HCT116 (cell line): ENCODE results near the gene HNF4A. TPM values are rescaled to one million over a fixed set of nuclear protein-coding genes. Genes with fewer than 3 reads are reported as not detected.

Experiments
- ATAC-seq: fragments of 200-7000 bp; cut with Tn5 transposase; 2 replicates; pipeline ENCODE4 v1.9.1; 2020; ENCODE audit warnings: mild to moderate bottlenecking, moderate library complexity
- BruUV-seq: library from RNA; stranded (reverse); fragments of 400-500 nt; replicated peaks from 2 replicates; lab custom pipeline; 2021; lab: Mats Ljungman, UMichigan
- CTCF ChIA-PET: fragments of 300-600 bp; sonication (Branson Sonifier 250); formaldehyde crosslinking; loops from one replicate; lab custom pipeline; 2021; ENCODE audit warnings: antibody characterized with exemption; lab: Charles Lee
- POLR2A ChIA-PET: fragments of 300-600, 350-600 bp; sonication (Branson Sonifier 250); formaldehyde crosslinking; loops from one replicate; lab custom pipeline; 2021; ENCODE audit warnings: antibody characterized with exemption; lab: Charles Lee
- RAD21 ChIA-PET, 2 experiments: fragments of 300-600 bp; sonication (Branson Sonifier 250); formaldehyde crosslinking; loops; one replicate each; lab custom pipeline; 2023; ENCODE audit warnings: low total read pairs in 2 of 2; ENCODE audit not compliant: uncharacterized antibody in 2 of 2, unreplicated experiment in 2 of 2, low non-redundant PET in 1 of 2; lab: Charles Lee
- DNase-seq: peaks from one replicate; pipeline ENCODE4 v3.0.0-alpha.2; 2010; ENCODE audit warnings: low read depth, low spot score
- H2AFZ ChIP-seq: fragments of 200-600 bp; shearing (Covaris generic), sonication (generic); 2 replicates; pipeline ENCODE4 v1.6.1; 2017; ENCODE audit warnings: low read depth, mixed run types, mixed read lengths, antibody characterized with exemption, low read length; ENCODE audit not compliant: poor library complexity, severe bottlenecking
- H3K27ac ChIP-seq: 2 replicates; pipeline ENCODE4 v1.5.1; 2012; ENCODE audit warnings: low read depth, low read length
- H3K27me3 ChIP-seq: fragments of 200-600 bp; sonication (generic); 2 replicates; pipeline ENCODE4 v1.6.1; 2016; ENCODE audit warnings: mixed run types, low read length, mixed read lengths; ENCODE audit not compliant: insufficient read depth
- H3K36me3 ChIP-seq, 2 experiments: fragments of 200-500 bp in 1 of 2; fragments of 200-600 bp in 1 of 2; sonication (Bioruptor generic) in 1 of 2; sonication (generic) in 1 of 2; 2 replicates each; pipeline versions ENCODE4 v1.5.1 to v1.6.1; 2014 to 2016; ENCODE audit warnings: low read length in 2 of 2, inconsistent platforms in 1 of 2, mixed read lengths in 1 of 2, mixed run types in 1 of 2; ENCODE audit not compliant: insufficient read depth in 2 of 2, control insufficient read depth in 1 of 2
- H3K4me1 ChIP-seq, 2 experiments: fragments of 200-600 bp in 1 of 2; sonication (generic) in 1 of 2; 2 replicates each; pipeline versions ENCODE4 v1.5.1 to v1.6.1; 2012 to 2017; ENCODE audit warnings: low read length in 2 of 2, inconsistent platforms in 1 of 2, mild to moderate bottlenecking in 1 of 2, mixed read lengths in 1 of 2, mixed run types in 1 of 2, moderate library complexity in 1 of 2; ENCODE audit not compliant: insufficient read depth in 2 of 2, control insufficient read depth in 1 of 2
- H3K4me2 ChIP-seq: fragments of 200-600 bp; sonication (generic); 2 replicates; pipeline ENCODE4 v1.6.1; 2017; ENCODE audit warnings: mixed run types, low read length, mixed read lengths
- H3K4me3 ChIP-seq, 2 experiments: fragments of 200-600 bp in 1 of 2; sonication (generic) in 1 of 2; replicated peaks in 1 of 2; 2 replicates each; pipeline ENCODE4 v1.5.1; 2011 to 2016; ENCODE audit warnings: low read length in 2 of 2, control low read depth in 1 of 2, low read depth in 1 of 2, mild to moderate bottlenecking in 1 of 2, mixed read lengths in 1 of 2, mixed run types in 1 of 2
- H3K79me2 ChIP-seq: fragments of 200-600 bp; sonication (generic); 2 replicates; pipeline ENCODE4 v1.6.1; 2017; ENCODE audit warnings: mild to moderate bottlenecking, mixed run types, low read length, moderate library complexity, mixed read lengths; ENCODE audit not compliant: insufficient read depth
- H3K9ac ChIP-seq: fragments of 200-600 bp; sonication (generic); 2 replicates; pipeline ENCODE4 v1.6.1; 2016; ENCODE audit warnings: low read length, mixed read lengths
- H3K9me2 ChIP-seq: fragments of 200-600 bp; sonication (generic), shearing (Covaris generic); 2 replicates; pipeline ENCODE4 v1.6.1; 2017; ENCODE audit warnings: mixed run types, mild to moderate bottlenecking, moderate library complexity; ENCODE audit not compliant: insufficient read depth
- H3K9me3 ChIP-seq, 2 experiments: fragments of 200-500 bp in 1 of 2; fragments of 200-600 bp in 1 of 2; sonication (Bioruptor generic) in 1 of 2; sonication (generic) in 1 of 2; 2 replicates each; pipeline ENCODE4 v1.6.1; 2014 to 2017; ENCODE audit warnings: low read length in 2 of 2, mixed read lengths in 2 of 2, inconsistent platforms in 1 of 2, low read depth in 1 of 2, mild to moderate bottlenecking in 1 of 2, mixed run types in 1 of 2, moderate library complexity in 1 of 2; ENCODE audit not compliant: control insufficient read depth in 1 of 2, insufficient read depth in 1 of 2
- H4K20me1 ChIP-seq: fragments of 200-600 bp; sonication (generic), shearing (Covaris generic); 2 replicates; pipeline ENCODE4 v1.6.1; 2017; ENCODE audit warnings: mixed run types, mild to moderate bottlenecking, moderate library complexity; ENCODE audit not compliant: insufficient read depth
- ELF1 ChIP-seq: IDR thresholded peaks from 2 replicates; pipeline ENCODE4 v1.6.1; 2012; ENCODE audit warnings: low read depth, borderline replicate concordance
- EZH2phosphoT487 ChIP-seq: fragments of 200-600 bp; IDR thresholded peaks from 2 replicates; pipeline ENCODE4 v1.6.1; 2018; ENCODE audit warnings: antibody characterized with exemption, borderline replicate concordance
- FOSL1 ChIP-seq: IDR thresholded peaks from 2 replicates; pipeline ENCODE4 v1.6.1; 2012; ENCODE audit warnings: low read depth
- JUND ChIP-seq: IDR thresholded peaks from 2 replicates; pipeline ENCODE4 v1.6.1; 2012
- POLR2AphosphoS5 ChIP-seq: IDR thresholded peaks from 2 replicates; pipeline ENCODE4 v1.6.1; 2011; ENCODE audit warnings: mild to moderate bottlenecking, low read depth, low read length, moderate library complexity
- RAD21 ChIP-seq: IDR thresholded peaks from 2 replicates; pipeline ENCODE4 v1.6.1; 2012; ENCODE audit warnings: low read depth, mild to moderate bottlenecking
- SIN3A ChIP-seq: IDR thresholded peaks from 2 replicates; pipeline ENCODE4 v1.6.1; 2012; ENCODE audit warnings: low read depth
- SP1 ChIP-seq: IDR thresholded peaks from 2 replicates; pipeline ENCODE4 v1.6.1; 2012; ENCODE audit warnings: low read depth
- SRF ChIP-seq: IDR thresholded peaks from 2 replicates; pipeline ENCODE4 v1.6.1; 2012; ENCODE audit warnings: low read depth
- YY1 ChIP-seq: IDR thresholded peaks from 2 replicates; pipeline ENCODE4 v1.6.1; 2011; ENCODE audit warnings: low read length, low read depth, moderate library complexity, mild to moderate bottlenecking; ENCODE audit not compliant: insufficient replicate concordance; ENCODE audit errors: extremely low read depth
- ZFX ChIP-seq: fragments of 450-650 bp; IDR thresholded peaks from 2 replicates; pipeline ENCODE4 v1.6.1; 2017
- ZNF274 ChIP-seq: fragments of 200-500 bp; sonication (Bioruptor generic); IDR thresholded peaks from 2 replicates; pipeline ENCODE4 v1.6.1; 2014; ENCODE audit warnings: mild to moderate bottlenecking, low read depth, low read length, inconsistent platforms
- intact Hi-C: fragments of 100-400 bp; cut with micrococcal nuclease; formaldehyde crosslinking; loops from 2 replicates; pipeline ENCODE4 v1.10.0; 2022
- total RNA-seq: library from RNA; stranded (reverse); gene quantifications from one replicate; pipeline ENCODE4 v1.2.1, GENCODE V29; 2021; ENCODE audit not compliant: unreplicated experiment
- TF ChIP-seq, protein P1 (sequence below): IDR thresholded peaks from 2 replicates; pipeline ENCODE4 v1.6.1; 2012
- TF ChIP-seq, protein P2 (sequence below): IDR thresholded peaks from 2 replicates; pipeline ENCODE4 v1.6.1; 2012; ENCODE audit warnings: low read depth
- TF ChIP-seq, protein P3 (sequence below): IDR thresholded peaks from 2 replicates; pipeline ENCODE4 v1.6.1; 2012

Gene HNF4A
- total RNA-seq, 1 experiment from 2014 or later = 7.4 TPM

DNA sequence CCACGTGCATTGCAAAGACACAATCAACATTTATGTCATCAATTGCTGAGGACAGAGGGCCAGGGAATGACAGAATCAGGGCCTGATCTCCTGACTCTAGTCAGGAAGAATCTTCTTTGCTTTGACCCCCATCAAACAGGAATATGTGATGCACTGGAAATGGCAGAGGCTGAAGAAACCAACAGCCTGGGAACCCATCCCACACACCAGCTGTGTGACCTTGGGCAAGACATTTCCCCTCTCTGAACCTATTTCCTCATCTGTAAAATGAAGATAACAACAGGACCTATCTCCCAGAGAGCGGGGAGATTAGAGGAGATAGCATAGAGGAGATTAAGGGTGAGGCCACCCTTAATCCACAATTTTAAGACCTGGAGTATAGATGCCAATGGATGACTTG lies 1.5 kb downstream of the HNF4A start:
- no peaks in the 10 kb centered on the region for H3K27me3 ChIP-seq
- intact Hi-C loops = no loop called here
- RAD21 ChIA-PET = no interaction called here
- no peak overlapping the region for H3K4me2 ChIP-seq
- DNase-seq = no peak
- H3K27ac ChIP-seq = no peak overlapping the region
- no peaks in the 10 kb centered on the region for H3K36me3 ChIP-seq
- no peaks in the 10 kb centered on the region for H3K9me3 ChIP-seq
- H3K4me3 ChIP-seq = no peak overlapping the region
- POLR2A ChIA-PET = no interaction called here
- H4K20me1 ChIP-seq = no peaks in the 10 kb centered on the region
- H2AFZ ChIP-seq = no peak overlapping the region
- H3K4me1 ChIP-seq = peaks cover 0 to 11% of the 10 kb centered on the region in 2 experiments; a peak in 3 of 4 replicates
- no peaks in the 10 kb centered on the region for H3K79me2 ChIP-seq
- CTCF ChIA-PET = no interaction called here
- no peak for ATAC-seq
- H3K9ac ChIP-seq = no peak overlapping the region
- H3K9me2 ChIP-seq = no peaks in the 10 kb centered on the region
- TF ChIP-seq YY1 (no peak), JUND (no peak)
- BruUV-seq = no TSS peak

DNA sequence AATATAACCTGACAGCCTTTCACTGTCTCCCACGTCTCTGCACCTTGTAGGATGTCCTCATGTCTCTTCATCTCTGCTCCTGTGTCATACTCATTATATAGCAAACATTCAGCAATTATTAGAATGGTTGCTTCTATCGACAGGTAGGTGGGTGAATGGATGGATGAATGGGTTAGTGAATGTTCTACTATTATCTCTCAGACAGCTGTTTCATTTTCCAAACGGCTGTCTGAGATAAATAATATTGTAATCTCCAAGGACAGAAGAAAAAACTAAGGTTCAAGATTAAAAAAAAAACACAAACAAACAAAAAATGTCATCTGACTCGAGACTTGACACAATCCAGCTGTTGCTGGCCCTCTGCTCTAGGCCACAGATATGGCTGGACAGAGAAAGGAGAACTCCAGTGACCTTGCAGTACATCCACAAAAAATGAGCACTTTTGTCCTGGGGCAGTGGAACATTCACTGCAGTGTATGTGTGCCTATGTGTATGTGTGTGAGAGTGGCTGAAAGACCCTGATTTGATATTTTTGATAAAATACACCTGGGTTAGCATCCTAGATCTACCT lies 2.1 kb downstream of the HNF4A start:
- Histone ChIP-seq H3K4me1 (peaks cover 0 to 11% of the 10 kb centered on the region in 2 experiments; a peak in 3 of 4 replicates), H3K4me3 (no peak overlapping the region)
- RAD21 ChIA-PET = interaction anchor here in 1 of 2 experiments (0.7 kb wide), 1 partner anchor 27 kb away, joined by 3 read pairs; no protein-coding TSS in a partner anchor
- no peak for TF ChIP-seq EZH2phosphoT487
- no peak for TF ChIP-seq RAD21
- no peak for TF ChIP-seq ZNF274
- no peak for TF ChIP-seq YY1
- TF ChIP-seq ZFX = no peak
- no peak for TF ChIP-seq SIN3A
- no peak for TF ChIP-seq POLR2AphosphoS5
- TF ChIP-seq JUND = no peak
- TF ChIP-seq SRF = no peak
- no peak for TF ChIP-seq FOSL1
- TF ChIP-seq, protein P1, sequence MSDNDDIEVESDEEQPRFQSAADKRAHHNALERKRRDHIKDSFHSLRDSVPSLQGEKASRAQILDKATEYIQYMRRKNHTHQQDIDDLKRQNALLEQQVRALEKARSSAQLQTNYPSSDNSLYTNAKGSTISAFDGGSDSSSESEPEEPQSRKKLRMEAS = no peak
- TF ChIP-seq, protein P2, sequence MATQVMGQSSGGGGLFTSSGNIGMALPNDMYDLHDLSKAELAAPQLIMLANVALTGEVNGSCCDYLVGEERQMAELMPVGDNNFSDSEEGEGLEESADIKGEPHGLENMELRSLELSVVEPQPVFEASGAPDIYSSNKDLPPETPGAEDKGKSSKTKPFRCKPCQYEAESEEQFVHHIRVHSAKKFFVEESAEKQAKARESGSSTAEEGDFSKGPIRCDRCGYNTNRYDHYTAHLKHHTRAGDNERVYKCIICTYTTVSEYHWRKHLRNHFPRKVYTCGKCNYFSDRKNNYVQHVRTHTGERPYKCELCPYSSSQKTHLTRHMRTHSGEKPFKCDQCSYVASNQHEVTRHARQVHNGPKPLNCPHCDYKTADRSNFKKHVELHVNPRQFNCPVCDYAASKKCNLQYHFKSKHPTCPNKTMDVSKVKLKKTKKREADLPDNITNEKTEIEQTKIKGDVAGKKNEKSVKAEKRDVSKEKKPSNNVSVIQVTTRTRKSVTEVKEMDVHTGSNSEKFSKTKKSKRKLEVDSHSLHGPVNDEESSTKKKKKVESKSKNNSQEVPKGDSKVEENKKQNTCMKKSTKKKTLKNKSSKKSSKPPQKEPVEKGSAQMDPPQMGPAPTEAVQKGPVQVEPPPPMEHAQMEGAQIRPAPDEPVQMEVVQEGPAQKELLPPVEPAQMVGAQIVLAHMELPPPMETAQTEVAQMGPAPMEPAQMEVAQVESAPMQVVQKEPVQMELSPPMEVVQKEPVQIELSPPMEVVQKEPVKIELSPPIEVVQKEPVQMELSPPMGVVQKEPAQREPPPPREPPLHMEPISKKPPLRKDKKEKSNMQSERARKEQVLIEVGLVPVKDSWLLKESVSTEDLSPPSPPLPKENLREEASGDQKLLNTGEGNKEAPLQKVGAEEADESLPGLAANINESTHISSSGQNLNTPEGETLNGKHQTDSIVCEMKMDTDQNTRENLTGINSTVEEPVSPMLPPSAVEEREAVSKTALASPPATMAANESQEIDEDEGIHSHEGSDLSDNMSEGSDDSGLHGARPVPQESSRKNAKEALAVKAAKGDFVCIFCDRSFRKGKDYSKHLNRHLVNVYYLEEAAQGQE = no peak
- TF ChIP-seq ELF1 = no peak
- no peak for TF ChIP-seq SP1
- TF ChIP-seq, protein P3, sequence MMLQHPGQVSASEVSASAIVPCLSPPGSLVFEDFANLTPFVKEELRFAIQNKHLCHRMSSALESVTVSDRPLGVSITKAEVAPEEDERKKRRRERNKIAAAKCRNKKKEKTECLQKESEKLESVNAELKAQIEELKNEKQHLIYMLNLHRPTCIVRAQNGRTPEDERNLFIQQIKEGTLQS = no peak

More for the DNA sequence above, 2.1 kb downstream of the HNF4A start:
- Histone ChIP-seq H3K9me3 (no peaks in the 10 kb centered on the region), H3K79me2 (no peaks in the 10 kb centered on the region), H4K20me1 (no peaks in the 10 kb centered on the region), H3K4me2 (no peak overlapping the region), H3K9me2 (no peaks in the 10 kb centered on the region), H3K9ac (no peak overlapping the region), H3K27ac (no peak overlapping the region), H2AFZ (no peak overlapping the region), H3K27me3 (no peaks in the 10 kb centered on the region), H3K36me3 (no peaks in the 10 kb centered on the region)
- intact Hi-C loops = no loop called here
- no peak for ATAC-seq
- CTCF ChIA-PET = no interaction called here
- no TSS peak for BruUV-seq
- POLR2A ChIA-PET = interaction anchor here (0.7 kb wide), 1 partner anchor 77 kb away, joined by 3 read pairs; no protein-coding TSS in a partner anchor
- no peak for DNase-seq
